Activated T-cell treated with anti-CD3 and anti-CD28 coated beads for 4 hours (primary cell): ENCODE measurements around the gene SND1.

Experiments
- DNase-seq: peaks from one replicate; pipeline ENCODE4 v3.0.0-alpha.2; 2020

The SND1 gene

GRCh38 chr7:127979113-127979727 is 327.2 kb downstream of the SND1 start:
- DNase-seq: no peak

GRCh38 chr7:127979728-127980126 is 327.7 kb downstream of the SND1 start:
- no peak for DNase-seq

DNA sequence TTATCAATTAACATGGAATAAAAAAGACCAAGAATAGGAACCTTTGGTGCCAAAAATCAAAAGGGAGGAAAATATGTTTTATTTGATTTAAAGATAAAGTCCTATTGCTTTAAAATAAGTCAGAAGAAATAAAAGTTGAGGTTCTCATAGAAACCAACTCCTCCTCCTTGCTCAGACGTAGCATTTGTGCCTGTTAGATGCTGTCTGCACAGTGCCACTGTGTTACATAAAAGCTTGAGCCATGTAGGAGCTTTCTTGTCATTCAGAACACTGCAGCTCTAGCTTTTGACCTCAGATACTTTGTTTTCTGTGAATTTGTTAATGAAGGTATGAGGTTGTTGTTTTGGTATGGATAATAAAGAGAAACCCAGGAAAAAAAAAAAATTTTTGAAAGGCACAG is 328.9 kb downstream of the SND1 start:
- no peak for DNase-seq

GRCh38 chr7:127981965-127982364 is 330.0 kb downstream of the SND1 start:
- no peak for DNase-seq

DNA sequence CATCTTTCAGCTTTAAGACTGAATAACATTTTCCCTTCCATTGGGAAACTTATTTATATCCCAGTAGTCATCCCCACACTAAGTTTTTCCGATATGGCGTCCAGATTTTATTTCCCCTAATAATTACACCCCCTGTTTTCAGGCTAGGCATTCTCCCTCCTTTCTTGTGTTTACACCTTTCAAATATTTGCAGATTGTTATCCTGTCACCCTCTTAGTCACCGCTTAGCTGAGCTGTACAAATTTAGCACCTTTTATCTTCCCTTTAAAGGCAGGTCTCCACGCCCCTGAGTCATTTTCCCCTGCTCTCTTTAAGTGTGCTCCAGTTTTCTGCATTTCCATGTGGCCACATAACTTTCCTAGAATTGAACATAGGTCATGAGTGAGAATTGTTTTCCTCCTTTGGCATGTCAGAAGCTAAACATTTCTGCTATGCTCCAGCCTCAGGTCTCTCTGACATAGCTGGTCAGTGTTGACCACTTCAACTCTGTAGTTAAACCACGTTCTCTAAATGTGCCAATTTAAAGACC is 331.9 kb downstream of the SND1 start:
- no peak for DNase-seq

DNA sequence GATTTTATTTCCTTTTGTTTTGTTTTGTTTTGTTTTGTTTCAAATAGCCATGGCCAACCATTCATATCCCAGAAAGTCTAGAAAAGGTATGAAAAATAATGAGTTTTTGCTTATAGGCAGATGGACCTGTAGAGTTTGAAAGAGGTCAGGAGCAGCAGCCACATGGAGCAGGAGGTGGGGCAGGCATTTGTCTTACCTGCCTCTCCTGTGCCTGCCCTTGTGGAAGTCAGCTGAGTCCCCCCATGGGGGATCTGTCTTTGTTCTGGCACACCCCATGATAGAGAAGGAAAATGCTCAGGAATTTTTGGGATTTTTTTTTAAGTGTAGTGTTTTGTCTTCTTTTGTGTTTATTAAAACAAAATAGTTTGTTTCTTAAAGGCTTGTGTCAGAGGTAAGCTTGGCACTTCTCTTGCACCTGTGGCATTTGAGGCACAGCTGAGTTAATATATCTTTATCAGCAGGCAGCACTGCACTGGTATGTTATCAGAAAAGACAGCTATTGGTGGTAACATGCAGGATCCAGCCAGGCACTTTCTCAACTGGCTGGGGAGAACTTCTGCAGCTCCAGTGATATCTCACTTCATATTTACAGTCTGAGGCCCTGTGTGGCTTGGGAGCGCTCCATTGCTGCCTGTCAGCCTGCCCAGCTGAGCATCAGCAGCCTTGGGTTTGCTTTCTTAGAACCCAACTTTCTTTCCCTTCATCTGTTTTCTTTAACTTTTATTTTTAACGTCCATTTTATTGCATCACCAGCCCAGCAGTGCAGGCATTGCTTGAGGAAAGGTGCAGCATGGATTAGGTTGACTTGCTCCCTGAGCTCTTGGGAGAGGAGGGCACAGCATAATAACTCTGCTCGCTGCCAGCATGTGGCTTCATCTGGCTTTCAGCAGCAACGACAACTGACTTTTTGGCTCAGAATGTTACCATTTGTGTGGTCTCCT is 334.9 kb downstream of the SND1 start:
- DNase-seq: no peak

GRCh38 chr7:127988751-127989150 is 336.8 kb downstream of the SND1 start:
- DNase-seq: no peak

DNA sequence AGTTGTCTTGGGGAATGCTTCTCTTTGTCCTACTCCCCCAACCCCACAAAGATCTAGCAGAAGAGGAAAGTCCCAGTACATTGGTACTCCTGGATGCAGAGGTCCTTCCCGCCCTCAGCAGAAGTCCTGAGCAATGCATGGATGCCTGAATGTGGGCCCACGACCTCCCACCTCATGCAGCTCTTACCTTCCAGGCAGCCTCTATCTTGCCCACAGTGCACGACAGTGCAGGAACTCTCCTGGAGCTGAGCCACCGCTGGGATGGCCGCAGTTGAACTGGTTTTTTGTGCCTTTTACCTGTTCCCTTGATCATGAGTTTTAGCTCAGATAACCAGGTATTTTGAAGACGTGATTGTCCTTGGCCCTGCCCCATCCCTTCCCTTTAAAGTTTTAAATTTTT is 341.3 kb downstream of the SND1 start:
- DNase-seq: no peak

DNA sequence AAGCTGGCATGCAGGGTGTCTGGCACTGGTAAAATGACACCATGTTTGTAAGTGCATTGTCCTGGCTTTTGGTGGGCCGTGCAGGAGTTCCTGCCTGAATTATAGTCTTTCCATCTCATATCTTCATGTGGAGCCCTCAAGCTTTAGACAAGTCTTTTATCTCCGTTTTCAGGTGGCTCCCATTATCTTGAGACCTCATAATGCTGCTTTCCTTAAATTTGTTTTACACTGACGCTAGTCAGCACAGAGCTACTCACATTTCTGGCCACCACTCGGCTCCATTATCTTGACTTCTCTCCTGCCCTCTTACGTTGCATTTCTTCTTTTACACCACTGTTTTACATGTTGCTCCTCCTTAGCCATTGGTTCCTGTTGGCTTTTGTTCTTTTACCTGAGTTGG is 342.0 kb downstream of the SND1 start:
- no peak for DNase-seq

DNA sequence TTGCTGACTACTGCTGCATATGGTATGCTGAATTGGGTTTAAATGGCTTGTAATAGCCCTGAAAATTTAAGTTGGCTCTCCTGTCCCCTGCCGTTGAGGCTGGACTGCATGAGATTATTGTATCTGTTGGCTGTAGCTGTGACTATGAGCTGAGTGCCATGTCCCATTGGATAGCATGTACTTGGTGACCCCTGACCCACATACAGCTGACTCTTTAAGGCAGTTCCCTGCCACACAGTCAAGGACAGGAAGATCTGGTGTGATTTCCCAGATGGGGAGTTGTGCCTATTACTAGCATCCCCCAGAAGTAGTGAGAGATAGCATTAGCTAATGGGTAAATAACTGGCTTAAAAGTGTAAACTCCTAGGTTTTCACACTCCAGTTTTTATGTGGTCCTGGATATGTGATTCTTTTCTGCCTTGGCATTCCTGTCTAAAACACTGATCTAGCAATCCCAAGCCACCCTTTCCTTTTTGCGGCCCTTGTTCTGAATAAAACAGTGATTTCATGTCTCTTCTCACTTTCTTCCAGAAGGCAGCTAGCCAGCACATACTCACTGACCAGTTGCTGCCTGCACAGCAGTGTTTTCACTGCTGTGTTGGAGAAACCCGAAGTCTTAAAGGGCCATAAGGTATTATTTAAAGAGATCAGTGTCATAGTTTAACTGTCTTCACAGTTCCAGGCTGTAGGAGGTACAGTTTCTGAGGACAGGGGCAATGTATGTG is 343.3 kb downstream of the SND1 start:
- DNase-seq: no peak

- no peak for DNase-seq
Measured at GRCh38 chr7:127995881-127996215, 343.9 kb downstream of the SND1 start.

GRCh38 chr7:127996253-127997071 is 344.5 kb downstream of the SND1 start:
- no peak for DNase-seq

DNA sequence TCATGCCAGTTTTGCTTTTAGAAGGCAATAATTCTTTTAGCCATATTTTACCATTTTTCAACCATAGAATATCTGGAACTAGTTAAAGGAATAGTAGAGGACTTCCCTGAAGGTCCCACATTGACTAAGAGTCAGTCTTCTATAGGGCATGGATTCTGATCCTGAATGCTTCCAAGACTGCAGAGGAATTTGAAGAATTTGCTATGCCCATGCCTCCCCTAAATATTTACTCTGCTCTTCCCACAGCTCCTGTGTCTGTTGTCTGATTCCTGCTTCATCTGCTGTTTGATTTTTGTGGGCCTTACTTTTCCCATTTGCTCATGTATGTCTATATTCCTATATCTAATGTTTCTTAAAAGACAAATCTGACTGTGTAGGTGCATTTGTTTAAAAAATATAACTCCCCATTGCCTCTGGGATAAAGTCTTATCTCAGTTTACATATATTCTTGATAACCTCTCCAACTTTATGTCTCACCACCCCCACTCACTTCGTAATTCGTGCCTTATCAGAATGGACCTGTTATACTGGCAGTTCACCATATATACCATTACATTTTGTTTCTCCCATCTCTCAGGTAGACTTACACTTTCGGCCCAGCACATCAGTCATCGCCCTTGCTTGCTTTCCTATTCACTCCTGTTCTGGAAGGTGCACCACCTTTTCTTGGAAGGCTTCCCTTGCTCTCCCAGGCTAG is 345.4 kb downstream of the SND1 start:
- DNase-seq: no peak

- DNase-seq: no peak
Measured at GRCh38 chr7:127998671-127999070, 346.7 kb downstream of the SND1 start.

DNA sequence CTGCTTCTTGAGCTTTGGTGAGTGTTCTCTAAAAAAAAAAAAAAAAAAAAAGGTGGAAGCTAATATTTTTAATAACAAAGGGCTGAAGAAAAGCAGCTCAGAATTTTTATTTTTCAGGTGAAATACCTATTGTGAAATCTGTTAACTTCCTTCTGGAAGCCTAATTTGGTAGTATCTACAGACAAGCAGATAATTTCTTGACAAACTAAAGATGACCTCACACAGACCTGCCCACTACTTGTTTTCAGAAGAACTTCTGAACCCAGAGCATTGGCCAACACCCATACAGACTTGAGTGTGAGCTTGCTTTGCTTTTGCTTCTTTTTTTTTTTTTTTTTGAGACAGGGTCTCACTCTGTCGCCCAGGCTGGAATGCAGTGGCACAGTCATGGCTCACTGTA is 348.1 kb downstream of the SND1 start:
- no peak for DNase-seq

GRCh38 chr7:128000854-128001265 is 348.9 kb downstream of the SND1 start:
- no peak for DNase-seq

- no peak for DNase-seq
Measured at GRCh38 chr7:128003167-128003566, 351.2 kb downstream of the SND1 start.

DNA sequence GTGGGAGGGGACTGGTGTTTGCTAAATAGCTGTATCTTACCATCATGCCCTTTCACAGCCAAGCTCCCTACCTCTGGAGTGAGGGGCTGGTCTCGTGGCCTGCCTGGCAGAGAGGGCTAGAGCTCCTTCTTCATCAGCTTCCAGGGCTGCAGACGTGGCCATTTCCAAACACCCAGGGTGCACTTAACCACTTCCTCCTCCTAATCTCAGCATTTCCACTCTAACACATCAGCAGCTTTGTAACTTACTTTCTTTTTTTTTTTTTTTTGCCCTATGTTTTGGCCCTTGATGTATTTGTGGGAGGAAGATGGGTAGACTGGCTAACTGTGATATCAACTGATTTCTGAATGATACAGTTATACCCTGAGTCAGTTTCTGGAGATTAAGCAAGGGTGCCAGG is 351.8 kb downstream of the SND1 start:
- no peak for DNase-seq

DNA sequence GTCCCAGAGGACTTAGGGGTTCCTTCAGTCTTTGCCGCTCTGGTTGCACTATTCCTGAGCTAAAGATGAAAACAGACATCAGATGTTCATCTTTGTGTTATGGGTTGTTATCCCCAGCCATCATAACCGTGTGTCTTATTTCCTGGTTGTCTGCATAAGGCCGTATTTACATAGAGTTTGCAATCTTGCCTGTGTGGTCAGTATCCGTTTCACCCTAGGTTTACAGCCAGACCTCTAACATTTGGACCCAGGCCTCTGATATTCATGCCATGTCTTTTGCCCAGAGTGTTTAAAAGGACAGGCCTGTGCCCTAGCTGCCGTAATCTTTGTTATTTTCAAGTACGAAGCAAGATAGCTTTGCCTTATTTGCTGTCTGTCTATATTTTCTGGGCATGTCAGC is 352.6 kb downstream of the SND1 start:
- DNase-seq: no peak

GRCh38 chr7:128005117-128005516 is 353.1 kb downstream of the SND1 start:
- DNase-seq: no peak

- no peak for DNase-seq
Measured at GRCh38 chr7:128005759-128006159, 353.8 kb downstream of the SND1 start.
